Neuronal stem cell (in vitro differentiated cells): ENCODE results near the gene MTHFD1L.
"Not testable (repeated sequence)": the region's sequence is repeated elsewhere in the genome, so short reads cannot be mapped to it uniquely, and the experiment has no call there.

Experiments used
- DNase-seq: peaks from one replicate; pipeline ENCODE4 v3.0.0-alpha.2; 2013; ENCODE audit warnings: low spot score
- H2AFZ ChIP-seq: one replicate; pipeline ENCODE4 v1.6.1; 2013; ENCODE audit warnings: mild to moderate bottlenecking, low read length, inconsistent platforms
- H2AK5ac ChIP-seq: 2 replicates; pipeline ENCODE4 v1.6.1; 2013; ENCODE audit warnings: low read depth, mild to moderate bottlenecking, inconsistent platforms, low read length, moderate library complexity, mixed read lengths
- H2BK120ac ChIP-seq: 2 replicates; pipeline ENCODE4 v1.6.1; 2013; ENCODE audit warnings: low read depth, mild to moderate bottlenecking, inconsistent platforms, low read length, moderate library complexity, mixed read lengths
- H2BK12ac ChIP-seq: one replicate; pipeline ENCODE4 v1.6.1; 2013; ENCODE audit warnings: low read length, inconsistent platforms
- H2BK15ac ChIP-seq: 2 replicates; pipeline ENCODE4 v1.6.1; 2013; ENCODE audit warnings: mild to moderate bottlenecking, low read length, inconsistent platforms, mixed read lengths
- H2BK5ac ChIP-seq: one replicate; pipeline ENCODE4 v1.6.1; 2013; ENCODE audit warnings: inconsistent platforms, mild to moderate bottlenecking, low read length, moderate library complexity
- H3K14ac ChIP-seq: one replicate; pipeline ENCODE4 v1.6.1; 2013; ENCODE audit warnings: low read length, inconsistent platforms
- H3K18ac ChIP-seq: 2 replicates; pipeline ENCODE4 v1.6.1; 2013; ENCODE audit warnings: low read length, inconsistent platforms
- H3K23ac ChIP-seq: 2 replicates; pipeline ENCODE4 v1.6.1; 2013; ENCODE audit warnings: low read depth, mild to moderate bottlenecking, mixed read lengths, low read length, inconsistent platforms; ENCODE audit not compliant: poor library complexity
- H3K27ac ChIP-seq: replicated peaks from 3 replicates; pipeline ENCODE4 v1.5.1; 2013; ENCODE audit warnings: low read length, inconsistent platforms
- H3K27me3 ChIP-seq, 3 experiments: 2 replicates each; pipeline ENCODE4 v1.6.1; 2013; ENCODE audit warnings: low read length in 3 of 3, mild to moderate bottlenecking in 2 of 3, inconsistent platforms in 1 of 3, low read depth in 1 of 3, mixed read lengths in 1 of 3, moderate library complexity in 1 of 3; ENCODE audit not compliant: control insufficient read depth in 3 of 3, insufficient read depth in 3 of 3
- H3K36me3 ChIP-seq, 2 donors: replicated peaks in 1 of 2; 2 replicates each; pipeline ENCODE4 v1.6.1; 2013; ENCODE audit warnings: low read length in 2 of 2; ENCODE audit not compliant: control insufficient read depth in 2 of 2, insufficient read depth in 2 of 2
- H3K4ac ChIP-seq: 2 replicates; pipeline ENCODE4 v1.6.1; 2013; ENCODE audit warnings: inconsistent platforms, mild to moderate bottlenecking, low read length, moderate library complexity
- H3K4me1 ChIP-seq, 2 donors: 1 replicate in 1 of 2; 2 replicates in 1 of 2; pipeline ENCODE4 v1.6.1; 2013; ENCODE audit warnings: low read length in 2 of 2, low read depth in 1 of 2; ENCODE audit not compliant: control insufficient read depth in 2 of 2, insufficient read depth in 1 of 2
- H3K4me2 ChIP-seq: one replicate; pipeline ENCODE4 v1.6.1; 2013; ENCODE audit warnings: mild to moderate bottlenecking, low read length, inconsistent platforms; ENCODE audit not compliant: insufficient read depth, poor library complexity, severe bottlenecking
- H3K4me3 ChIP-seq, 2 donors: 2 replicates each; pipeline ENCODE4 v1.5.1; 2013; ENCODE audit warnings: low read length in 2 of 2, mild to moderate bottlenecking in 2 of 2, inconsistent platforms in 1 of 2, moderate library complexity in 1 of 2
- H3K79me1 ChIP-seq: one replicate; pipeline ENCODE4 v1.6.1; 2013; ENCODE audit warnings: low read depth, mild to moderate bottlenecking, inconsistent platforms, low read length, moderate library complexity
- H3K9ac ChIP-seq: one replicate; pipeline ENCODE4 v1.6.1; 2013; ENCODE audit warnings: mild to moderate bottlenecking, low read depth, low read length, inconsistent platforms; ENCODE audit not compliant: poor library complexity
- H3K9me3 ChIP-seq, 2 donors: replicated peaks in 1 of 2; 2 replicates each; pipeline versions ENCODE3 to v1.6.1; 2013; ENCODE audit warnings: low read length in 2 of 2, mild to moderate bottlenecking in 2 of 2, inconsistent platforms in 1 of 2, low read depth in 1 of 2, mixed read lengths in 1 of 2, moderate library complexity in 1 of 2; ENCODE audit not compliant: control insufficient read depth in 2 of 2, insufficient read depth in 1 of 2
- H4K8ac ChIP-seq: one replicate; pipeline ENCODE4 v1.6.1; 2013; ENCODE audit warnings: low read depth, mild to moderate bottlenecking, inconsistent platforms, low read length, moderate library complexity
- H4K91ac ChIP-seq: one replicate; pipeline ENCODE4 v1.6.1; 2013; ENCODE audit warnings: low read length, low read depth, mild to moderate bottlenecking, inconsistent platforms; ENCODE audit not compliant: poor library complexity
- WGBS, 2 donors: extraction: QIAGEN DNeasy Blood & Tissue Kit; methylation state at CpG; one replicate each; pipeline ENCODE4 v1.1.7; 2013; ENCODE audit warnings: missing lambda C conversion rate in 2 of 2, mixed read lengths in 1 of 2; ENCODE audit not compliant: insufficient read length in 2 of 2, insufficient replicate concordance in 1 of 2; ENCODE audit errors: extremely low coverage in 2 of 2; 5-methylcytosine and 5-hydroxymethylcytosine counted together

Gene MTHFD1L

DNA sequence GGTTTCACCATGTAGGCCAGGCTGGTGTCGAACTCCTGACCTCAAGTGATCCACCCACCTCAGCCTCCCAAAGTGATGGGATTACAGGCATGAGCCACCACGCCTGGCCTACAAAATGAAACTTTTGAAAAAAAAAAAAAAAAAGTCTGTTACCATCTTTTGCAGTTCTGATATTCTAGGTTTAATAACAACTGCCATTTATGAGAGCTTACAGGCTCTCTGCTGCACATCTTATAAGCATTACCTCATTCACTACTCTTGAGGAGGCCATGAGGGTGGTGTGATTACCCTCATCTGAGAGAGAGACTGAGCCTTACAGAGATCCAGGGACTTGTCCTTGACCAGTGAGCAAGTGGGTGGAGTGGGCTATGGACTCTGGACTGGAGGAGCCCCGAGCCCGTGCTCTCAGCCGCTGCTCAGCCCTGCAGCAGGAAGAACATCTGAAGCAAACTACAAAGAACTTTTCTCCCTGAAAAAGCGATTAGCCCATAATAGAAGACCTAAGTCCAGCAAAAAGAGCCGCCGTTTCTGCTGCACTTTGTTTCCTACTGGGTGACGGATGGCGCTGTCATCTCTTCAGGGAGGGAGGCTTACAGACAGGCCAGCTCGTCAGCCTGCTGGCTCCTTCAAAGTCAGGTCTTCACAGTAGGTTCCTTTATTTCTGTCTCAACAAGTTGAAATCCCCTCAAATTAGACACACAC is 254.5 kb downstream of the MTHFD1L start:
- DNase-seq, result no peak
- no peak overlapping the region for H2AK5ac ChIP-seq
- no peaks in the 10 kb centered on the region for H3K36me3 ChIP-seq
- no peaks in the 10 kb centered on the region for H3K79me1 ChIP-seq
- H3K27me3 ChIP-seq, result no peaks in the 10 kb centered on the region
- H3K9me3 ChIP-seq, result no peaks in the 10 kb centered on the region
- no peak overlapping the region for H2BK15ac ChIP-seq
- H2AFZ ChIP-seq, result peak overlapping the region; percentile 85
- no peaks in the 10 kb centered on the region for H3K4me1 ChIP-seq
- H4K8ac ChIP-seq, result no peak overlapping the region
- H3K4me3 ChIP-seq, result no peak overlapping the region
- no peak overlapping the region for H3K9ac ChIP-seq
- H2BK120ac ChIP-seq, result no peak overlapping the region
- H3K27ac ChIP-seq, result no peak overlapping the region
- no peak overlapping the region for H3K4me2 ChIP-seq
- no peak overlapping the region for H3K23ac ChIP-seq
- no peak overlapping the region for H2BK5ac ChIP-seq
- no peak overlapping the region for H2BK12ac ChIP-seq
- H3K14ac ChIP-seq, result no peak overlapping the region
- no peak overlapping the region for H4K91ac ChIP-seq
- no CpG with 5 or more reads among the region's 11 CpGs for WGBS, 2 donors
- H3K4ac ChIP-seq, result no peak overlapping the region
- H3K18ac ChIP-seq, result no peak overlapping the region

DNA sequence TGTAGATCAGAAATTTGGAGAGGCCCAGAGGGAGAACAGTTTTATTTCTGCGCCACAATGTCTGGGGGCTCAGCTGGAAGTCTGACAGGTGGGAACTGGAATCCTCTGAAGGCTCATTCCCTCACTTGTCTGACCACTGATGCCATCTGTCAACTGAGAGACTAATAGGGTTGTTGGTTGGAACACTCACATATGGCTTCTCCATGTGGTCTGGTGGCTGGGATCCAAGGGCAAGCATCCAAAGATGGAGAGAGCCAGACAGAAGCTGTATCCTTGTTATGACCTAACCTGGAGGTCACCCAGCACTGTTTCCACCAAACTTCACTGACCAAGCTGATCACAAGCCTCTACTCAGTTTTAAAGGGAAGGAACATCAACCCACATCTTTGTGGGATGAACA is 256.4 kb downstream of the MTHFD1L start:
- no peaks in the 10 kb centered on the region for H3K4me1 ChIP-seq
- H3K9me3 ChIP-seq, result no peaks in the 10 kb centered on the region
- H2BK12ac ChIP-seq, result no peak overlapping the region
- H4K91ac ChIP-seq, result no peak overlapping the region
- H3K27me3 ChIP-seq, result no peaks in the 10 kb centered on the region
- no peak overlapping the region for H3K4me3 ChIP-seq
- no peak overlapping the region for H2BK120ac ChIP-seq
- H3K23ac ChIP-seq, result no peak overlapping the region
- no peak overlapping the region for H3K14ac ChIP-seq
- no peak overlapping the region for H3K4ac ChIP-seq
- H3K27ac ChIP-seq, result no peak overlapping the region
- H2AK5ac ChIP-seq, result no peak overlapping the region
- H3K18ac ChIP-seq, result no peak overlapping the region
- H3K36me3 ChIP-seq, result no peaks in the 10 kb centered on the region
- no peak overlapping the region for H2AFZ ChIP-seq
- H4K8ac ChIP-seq, result no peak overlapping the region
- no peaks in the 10 kb centered on the region for H3K79me1 ChIP-seq
- no peak overlapping the region for H2BK5ac ChIP-seq
- H2BK15ac ChIP-seq, result no peak overlapping the region
- no CpG with 5 or more reads among the region's 1 CpG for WGBS, 2 donors
- no peak overlapping the region for H3K4me2 ChIP-seq
- no peak overlapping the region for H3K9ac ChIP-seq
- DNase-seq, result no peak

DNA sequence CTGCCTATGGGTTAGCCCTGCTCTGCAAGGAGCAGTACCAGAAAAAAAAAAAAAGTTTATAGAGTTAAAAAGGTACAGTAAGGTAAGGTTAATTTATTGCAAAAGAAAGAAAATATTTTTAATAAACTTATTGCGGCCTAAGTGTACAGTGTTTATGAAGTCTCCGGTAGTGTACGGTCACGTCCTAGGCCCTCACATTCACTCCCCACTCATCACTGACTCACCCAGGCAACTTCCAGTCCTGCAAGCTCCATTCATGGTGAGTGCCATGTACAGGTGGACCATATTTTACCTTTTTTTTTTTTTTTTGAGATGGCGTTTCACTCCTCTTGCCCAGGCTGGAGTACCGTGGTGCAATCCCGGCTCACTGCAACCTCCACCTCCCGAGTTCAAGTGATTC is 258.1 kb downstream of the MTHFD1L start:
- not testable (repeated sequence) for H2BK5ac ChIP-seq, H3K4me1 ChIP-seq, H3K9me3 ChIP-seq, H3K4me3 ChIP-seq, H3K23ac ChIP-seq, H3K14ac ChIP-seq, H3K4me2 ChIP-seq, H3K79me1 ChIP-seq, H3K27ac ChIP-seq, H4K8ac ChIP-seq, H3K27me3 ChIP-seq, H3K4ac ChIP-seq, H3K18ac ChIP-seq, H2BK15ac ChIP-seq, H2BK12ac ChIP-seq, DNase-seq, H3K36me3 ChIP-seq, H2AK5ac ChIP-seq, H3K9ac ChIP-seq, H2AFZ ChIP-seq, H2BK120ac ChIP-seq, H4K91ac ChIP-seq
- no CpG with 5 or more reads among the region's 8 CpGs for WGBS, 2 donors

DNA sequence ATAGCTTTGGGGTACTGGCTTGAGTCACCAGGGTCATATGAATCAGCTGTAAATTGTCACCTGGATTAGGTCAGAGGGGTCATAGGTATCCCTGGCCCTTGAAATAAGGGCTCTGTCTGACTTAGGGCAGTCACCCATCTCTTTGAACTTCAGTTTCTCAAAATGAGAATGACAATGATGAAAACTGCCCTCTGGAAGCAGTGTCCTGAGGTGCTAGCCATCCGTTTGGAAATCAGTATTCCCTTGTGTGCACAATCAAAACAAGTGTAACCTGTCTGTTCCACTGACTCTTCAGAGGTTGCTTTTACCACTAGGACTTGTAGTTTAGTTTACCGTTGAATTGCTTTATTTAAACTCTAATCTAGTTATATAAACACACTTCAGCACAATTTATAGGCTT is 259.7 kb downstream of the MTHFD1L start:
- H3K4me2 ChIP-seq, H3K4ac ChIP-seq, H4K91ac ChIP-seq, H2BK120ac ChIP-seq, H3K27ac ChIP-seq, H3K18ac ChIP-seq, H3K36me3 ChIP-seq, H2BK12ac ChIP-seq, H3K9ac ChIP-seq, H2BK15ac ChIP-seq, H4K8ac ChIP-seq, H2BK5ac ChIP-seq, H3K4me1 ChIP-seq, H3K23ac ChIP-seq, DNase-seq, H3K79me1 ChIP-seq, H2AFZ ChIP-seq, H3K4me3 ChIP-seq, H2AK5ac ChIP-seq, H3K9me3 ChIP-seq, H3K14ac ChIP-seq, H3K27me3 ChIP-seq: not testable (repeated sequence)
- WGBS, 2 donors, result no CpG with 5 or more reads among the region's 2 CpGs
